ENCODE measurements around the gene GARIN5A.

GRCh38 chr19:50466706-50467039, 10.0 kb downstream of the GARIN5A start:
- TF ChIP-seq POLR2A (IDR thresholded peaks at IDR 0.05) (no peak), CTCF (IDR thresholded peaks at IDR 0.05) (no peak)

All from uterus (tissue), 2 donors.